Pancreas (tissue), 10 donors: ENCODE results near the gene WNK4. TPM values are rescaled to one million over a fixed set of nuclear protein-coding genes. Genes with fewer than 3 reads are reported as not detected.

Source experiments
- ATAC-seq, 4 donors: fragments of 200-7000 bp; cut with Tn5 transposase; one replicate each; pipeline versions ENCODE4 v1.8.0 to v1.9.1; 2020; ENCODE audit warnings: mild to moderate bottlenecking in 4 of 4, moderate library complexity in 4 of 4
- DNase-seq, 6 donors: peaks; one replicate each; pipeline ENCODE4 v3.0.0-alpha.2; 2020
- FAIRE-seq: peaks from 2 replicates; lab custom pipeline; 2012; peaks lifted over from hg19 to GRCh38; lab: Jason Lieb, UNC
- H3K27ac ChIP-seq, 4 donors: fragments of 200-600 bp; sonication (generic); 1 replicate in 3 of 4; 2 replicates in 1 of 4; pipeline versions ENCODE4 v1.5.0 to v1.8.0; 2020
- H3K27me3 ChIP-seq, 4 donors: fragments of 200-600 bp; one replicate each; pipeline ENCODE4 v1.8.0; 2021
- H3K36me3 ChIP-seq, 3 donors: fragments of 200-600 bp; sonication (generic) in 1 of 3; one replicate each; pipeline versions ENCODE4 v1.5.0 to v1.8.0; 2020 to 2021
- H3K4me1 ChIP-seq, 3 donors: fragments of 200-600 bp; one replicate each; pipeline ENCODE4 v1.8.0; 2021
- H3K4me3 ChIP-seq, 4 donors: fragments of 200-600 bp; sonication (generic) in 2 of 4; one replicate each; pipeline versions ENCODE4 v1.5.0 to v1.8.0; 2020 to 2021
- H3K9me3 ChIP-seq, 4 donors: fragments of 200-600 bp; one replicate each; pipeline ENCODE4 v1.8.0; 2021
- WGBS, 2 donors: extraction: QIAGEN DNeasy Blood & Tissue Kit; methylation state at CpG; one replicate each; pipeline ENCODE4 v1.1.7; 2013; 5-methylcytosine and 5-hydroxymethylcytosine counted together
- intact Hi-C, 3 donors: fragments of 100-400 bp; cut with DNase I; formaldehyde crosslinking; loops; one replicate each; pipeline versions ENCODE4 v1.11.1 to v1.14.2; 2022
- microRNA-seq, 2 donors: library from miRNA; unstranded; fragments of <30 nt; microRNA quantifications; one replicate each; pipeline versions ENCODE4 to v1.1.0, GENCODE V29; 2019 to 2020
- polyA plus RNA-seq, 2 donors: library from polyadenylated mRNA; stranded (reverse); fragments of 200-250 nt; gene quantifications; one replicate each; pipeline ENCODE4 v1.2.3, GENCODE V29; 2013
- total RNA-seq, 6 donors: library from RNA; stranded (reverse); fragmentation: NEBNext Ultra II Directional in 4 of 6; extraction: Animal tissue kit (Norgen Biotek cat#: 25700) in 4 of 6; gene quantifications; one replicate each; pipeline versions ENCODE4 v1.2.1 to v1.2.4, GENCODE V29; 2021 to 2023
- TF ChIP-seq, protein P1 (sequence below), 4 donors: fragments of 200-600 bp; sonication (generic) in 3 of 4; IDR thresholded peaks; one replicate each; pipeline versions ENCODE4 v1.5.0 to v1.8.0; 2021; ENCODE audit warnings: antibody characterized with exemption in 4 of 4
- donor health status: healthy with polysubstance abuse.
- donor health status: DM: no; HTN: no; CAD: no; lungs with moderate emphysema.
- donor health status: DM: no; HTN: no; CAD: no.
- donor health status: control.
- donor health status: control.
- donor health status: Bipolar disorder and iron deficiency.
- donor health status: DM: yes; HTN: yes; CAD: no.
- donor health status: DM: no; HTN: no; CAD: no.
- donor health status: DM: no; HTN: no; CAD: no.
- donor health status: DM: yes; HTN: yes; CAD: no.

The WNK4 gene
- total and polyA plus RNA-seq, 8 donors: 0.19 to 4.7 (median 0.53) TPM

DNA sequence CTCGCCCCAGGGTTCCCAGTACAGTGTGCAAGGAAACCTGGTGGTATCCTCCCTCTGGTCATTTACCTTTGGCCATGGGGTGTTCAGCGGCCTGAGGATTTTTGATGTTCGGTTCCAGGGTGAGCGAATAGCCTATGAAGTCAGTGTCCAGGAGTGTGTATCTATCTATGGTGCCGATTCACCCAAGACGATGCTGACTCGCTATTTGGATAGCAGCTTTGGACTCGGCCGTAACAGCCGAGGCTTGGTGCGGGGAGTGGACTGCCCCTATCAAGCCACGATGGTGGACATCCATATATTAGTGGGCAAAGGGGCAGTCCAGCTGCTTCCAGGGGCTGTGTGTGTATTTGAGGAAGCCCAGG lies 65.1 kb downstream of the WNK4 start:
- 90 to 95% methylated on average over 12 of the region's 12 CpGs for WGBS, 2 donors
- no peak overlapping the region for H3K27ac ChIP-seq
- intact Hi-C loops: loop anchor here in 2 of 3 donors (5.0 kb wide), 2 partner anchors 87 to 92 kb away; no protein-coding TSS in a partner anchor

DNA sequence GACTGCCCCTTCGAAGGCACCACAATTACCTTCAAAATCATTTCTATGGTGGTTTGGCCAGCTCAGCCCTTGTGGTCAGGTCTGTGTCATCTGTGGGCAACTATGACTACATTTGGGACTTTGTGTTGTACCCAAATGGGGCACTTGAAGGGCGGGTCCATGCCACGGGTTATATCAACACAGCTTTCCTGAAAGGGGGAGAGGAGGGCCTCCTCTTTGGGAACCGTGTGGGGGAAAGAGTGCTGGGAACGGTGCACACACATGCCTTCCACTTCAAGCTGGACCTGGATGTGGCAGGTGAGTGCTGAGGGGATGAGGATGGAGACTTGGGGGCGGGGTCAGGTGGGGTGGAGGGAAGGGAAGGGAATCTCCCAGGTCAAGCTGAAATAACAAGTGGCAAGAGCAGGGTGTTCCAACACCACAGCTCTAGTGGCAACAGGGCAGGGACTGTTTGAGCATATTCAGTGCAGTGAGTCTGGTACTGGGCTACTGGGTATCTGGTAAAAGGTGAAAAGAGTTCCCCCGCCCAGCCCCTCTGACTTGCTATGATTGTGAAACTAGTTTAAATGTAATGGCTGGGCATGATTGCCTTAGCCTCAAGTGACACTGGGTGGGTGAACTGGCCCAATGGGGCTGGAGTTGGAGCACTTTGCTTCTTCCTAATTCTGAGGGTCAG lies 65.6 kb downstream of the WNK4 start:
- Histone ChIP-seq H3K4me1 (no peaks in the 10 kb centered on the region), H3K9me3 (no peaks in the 10 kb centered on the region), H3K4me3 (no peak overlapping the region), H3K27me3 (no peaks in the 10 kb centered on the region), H3K36me3 (peaks cover 5 to 22% (median 16%) of the 10 kb centered on the region in 3 donors), H3K27ac (no peak overlapping the region)
- FAIRE-seq: no peak
- intact Hi-C loops: loop anchor here in 2 of 3 donors (5.0 kb wide), 2 partner anchors 86 to 91 kb away; no protein-coding TSS in a partner anchor
- peak in 1 of 4 donors; percentile 5 for ATAC-seq
- WGBS, 2 donors: 73 to 82% methylated on average over 7 of the region's 7 CpGs
- no peak for DNase-seq
- TF ChIP-seq, protein P1, sequence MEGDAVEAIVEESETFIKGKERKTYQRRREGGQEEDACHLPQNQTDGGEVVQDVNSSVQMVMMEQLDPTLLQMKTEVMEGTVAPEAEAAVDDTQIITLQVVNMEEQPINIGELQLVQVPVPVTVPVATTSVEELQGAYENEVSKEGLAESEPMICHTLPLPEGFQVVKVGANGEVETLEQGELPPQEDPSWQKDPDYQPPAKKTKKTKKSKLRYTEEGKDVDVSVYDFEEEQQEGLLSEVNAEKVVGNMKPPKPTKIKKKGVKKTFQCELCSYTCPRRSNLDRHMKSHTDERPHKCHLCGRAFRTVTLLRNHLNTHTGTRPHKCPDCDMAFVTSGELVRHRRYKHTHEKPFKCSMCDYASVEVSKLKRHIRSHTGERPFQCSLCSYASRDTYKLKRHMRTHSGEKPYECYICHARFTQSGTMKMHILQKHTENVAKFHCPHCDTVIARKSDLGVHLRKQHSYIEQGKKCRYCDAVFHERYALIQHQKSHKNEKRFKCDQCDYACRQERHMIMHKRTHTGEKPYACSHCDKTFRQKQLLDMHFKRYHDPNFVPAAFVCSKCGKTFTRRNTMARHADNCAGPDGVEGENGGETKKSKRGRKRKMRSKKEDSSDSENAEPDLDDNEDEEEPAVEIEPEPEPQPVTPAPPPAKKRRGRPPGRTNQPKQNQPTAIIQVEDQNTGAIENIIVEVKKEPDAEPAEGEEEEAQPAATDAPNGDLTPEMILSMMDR (IDR thresholded peaks at IDR 0.05): no peak

More for the DNA sequence above, 65.1 kb downstream of the WNK4 start:
- TF ChIP-seq, protein P1 (IDR thresholded peaks at IDR 0.05): no peak
- no peaks in the 10 kb centered on the region for H3K9me3 ChIP-seq
- no peak overlapping the region for H3K4me3 ChIP-seq
- no peaks in the 10 kb centered on the region for H3K27me3 ChIP-seq
- H3K36me3 ChIP-seq: peaks cover 5 to 27% (median 16%) of the 10 kb centered on the region in 3 donors
- DNase-seq (no peak), ATAC-seq (no peak), FAIRE-seq (no peak)
- no peaks in the 10 kb centered on the region for H3K4me1 ChIP-seq

Small RNA genes lying within 50 kb of the gene (microRNA-seq; reads per million reads assigned to microRNA genes)
- 0 reads per million in 2 donors for gene MIR6781

Other genes starting within 250 kb of the WNK4 start
- gene NAGLU, start 244.4 kb upstream of the WNK4 start, total RNA-seq: 10 to 100 TPM; 17.6 to 33.8 (median 25.6) TPM
- 10 to 100 TPM; 51.6 to 52.6 TPM for gene NAGLU, start 244.4 kb upstream of the WNK4 start, polyA plus RNA-seq
- gene HSD17B1, start 227.7 kb upstream of the WNK4 start, total RNA-seq: 1 to 10 TPM in 2 of 6 donors, under 1 TPM in 4; 0.32 to 1.3 (median 0.74) TPM
- gene HSD17B1, start 227.7 kb upstream of the WNK4 start, polyA plus RNA-seq: 1 to 10 TPM; 3.5 TPM
- 10 to 100 TPM; 32.3 to 63.5 (median 52.3) TPM for gene COASY, start 218.5 kb upstream of the WNK4 start, total RNA-seq
- gene COASY, start 218.5 kb upstream of the WNK4 start, polyA plus RNA-seq: 100 to 1,000 TPM; 135 to 152 TPM
- 10 to 100 TPM; 18.6 to 26.7 (median 22.9) TPM for gene MLX, start 213.5 kb upstream of the WNK4 start, total RNA-seq
- 10 to 100 TPM; 31.9 to 44.5 TPM for gene MLX, start 213.5 kb upstream of the WNK4 start, polyA plus RNA-seq
- gene PSMC3IP, start 202.9 kb upstream of the WNK4 start, total RNA-seq: 1 to 10 TPM; 1.0 to 2.7 (median 2.0) TPM
- gene PSMC3IP, start 202.9 kb upstream of the WNK4 start, polyA plus RNA-seq: 1 to 10 TPM; 3.9 to 7.0 TPM
- 10 to 100 TPM; 39.3 to 78.0 (median 47.0) TPM for gene RETREG3, start 171.2 kb upstream of the WNK4 start, total RNA-seq
- 10 to 100 TPM; 28.8 to 35.5 TPM for gene RETREG3, start 171.2 kb upstream of the WNK4 start, polyA plus RNA-seq
- gene TUBG1, start 170.9 kb upstream of the WNK4 start, total RNA-seq: 10 to 100 TPM; 10.5 to 79.9 (median 22.2) TPM
- gene TUBG1, start 170.9 kb upstream of the WNK4 start, polyA plus RNA-seq: 10 to 100 TPM; 23.5 to 29.1 TPM
- gene TUBG2, start 121.3 kb upstream of the WNK4 start, total RNA-seq: 10 to 100 TPM; 10.9 to 43.4 (median 19.8) TPM
- gene TUBG2, start 121.3 kb upstream of the WNK4 start, polyA plus RNA-seq: 10 to 100 TPM; 48.2 to 90.5 TPM
- gene PLEKHH3, start 103.6 kb upstream of the WNK4 start, total RNA-seq: 10 to 100 TPM; 24.7 to 90.6 (median 33.3) TPM
- 100 to 1,000 TPM; 148 to 215 TPM for gene PLEKHH3, start 103.6 kb upstream of the WNK4 start, polyA plus RNA-seq
- 1 to 10 TPM in 1 of 6 donors, under 1 TPM in 5; 0.09 to 1.0 (median 0.49) TPM for gene CCR10, start 98.8 kb upstream of the WNK4 start, total RNA-seq
- gene CCR10, start 98.8 kb upstream of the WNK4 start, polyA plus RNA-seq: 1 to 10 TPM in 1 of 2 donors, under 1 TPM in 1; 0.91 to 1.1 TPM
- gene CNTNAP1, start 98.1 kb upstream of the WNK4 start, total RNA-seq: 10 to 100 TPM in 1 of 6 donors, 1 to 10 TPM in 5; 3.1 to 10.4 (median 5.4) TPM
- gene CNTNAP1, start 98.1 kb upstream of the WNK4 start, polyA plus RNA-seq: 10 to 100 TPM in 1 of 2 donors, 1 to 10 TPM in 1; 8.1 to 20.0 TPM
- 10 to 100 TPM in 5 of 6 donors, 1 to 10 TPM in 1; 8.8 to 25.4 (median 14.6) TPM for gene EZH1, start 35.6 kb upstream of the WNK4 start, total RNA-seq
- 10 to 100 TPM; 16.3 to 23.3 TPM for gene EZH1, start 35.6 kb upstream of the WNK4 start, polyA plus RNA-seq
- 1 to 10 TPM; 2.4 to 9.2 (median 4.7) TPM for gene RAMP2, start 19.4 kb upstream of the WNK4 start, total RNA-seq
- 10 to 100 TPM; 15.9 to 26.5 TPM for gene RAMP2, start 19.4 kb upstream of the WNK4 start, polyA plus RNA-seq
- gene VPS25, start 7.2 kb upstream of the WNK4 start, total RNA-seq: 10 to 100 TPM; 18.1 to 30.7 (median 26.0) TPM
- 10 to 100 TPM; 24.6 to 46.9 TPM for gene VPS25, start 7.2 kb upstream of the WNK4 start, polyA plus RNA-seq
- 10 to 100 TPM; 48.1 to 73.6 (median 64.7) TPM for gene COA3, start 18.1 kb downstream of the WNK4 start, total RNA-seq
- gene COA3, start 18.1 kb downstream of the WNK4 start, polyA plus RNA-seq: 100 to 1,000 TPM; 107 to 130 TPM
- gene CNTD1, start 18.3 kb downstream of the WNK4 start, total RNA-seq: under 1 TPM; 0.13 to 0.78 (median 0.55) TPM
- under 1 TPM; 0.19 to 0.47 TPM for gene CNTD1, start 18.3 kb downstream of the WNK4 start, polyA plus RNA-seq
- gene BECN1, start 43.7 kb downstream of the WNK4 start, total RNA-seq: 10 to 100 TPM; 35.2 to 49.7 (median 44.6) TPM
- gene BECN1, start 43.7 kb downstream of the WNK4 start, polyA plus RNA-seq: 10 to 100 TPM; 20.1 to 38.9 TPM
- 10 to 100 TPM; 25.8 to 51.6 (median 45.0) TPM for gene PSME3, start 52.8 kb downstream of the WNK4 start, total RNA-seq
- gene PSME3, start 52.8 kb downstream of the WNK4 start, polyA plus RNA-seq: 10 to 100 TPM; 17.8 to 27.7 TPM
- gene AOC2, start 64.0 kb downstream of the WNK4 start, total RNA-seq: 1 to 10 TPM in 1 of 6 donors, under 1 TPM in 5; 0.37 to 1.7 (median 0.56) TPM
- gene AOC2, start 64.0 kb downstream of the WNK4 start, polyA plus RNA-seq: under 1 TPM; 0.77 to 0.87 TPM
- gene AOC3, start 70.6 kb downstream of the WNK4 start, total RNA-seq: 1 to 10 TPM; 1.9 to 9.5 (median 5.8) TPM
- gene AOC3, start 70.6 kb downstream of the WNK4 start, polyA plus RNA-seq: 10 to 100 TPM in 1 of 2 donors, 1 to 10 TPM in 1; 6.2 to 11.3 TPM
- under 1 TPM in 4 of 6 donors, not detected in 2; 0.17 to 0.72 (median 0.23) TPM for gene G6PC1, start 120.2 kb downstream of the WNK4 start, total RNA-seq
- gene G6PC1, start 120.2 kb downstream of the WNK4 start, polyA plus RNA-seq: under 1 TPM; 0.08 to 0.42 TPM
- gene AARSD1, start 183.8 kb downstream of the WNK4 start, total RNA-seq: 10 to 100 TPM; 20.4 to 31.5 (median 25.1) TPM
- 10 to 100 TPM; 75.3 to 89.1 TPM for gene AARSD1, start 183.8 kb downstream of the WNK4 start, polyA plus RNA-seq
- gene PTGES3L, start 199.5 kb downstream of the WNK4 start, total RNA-seq: under 1 TPM; 0.12 to 0.41 (median 0.23) TPM
- gene PTGES3L, start 199.5 kb downstream of the WNK4 start, polyA plus RNA-seq: 1 to 10 TPM in 1 of 2 donors, under 1 TPM in 1; 0.53 to 1.0 TPM
- 10 to 100 TPM in 1 of 6 donors, 1 to 10 TPM in 5; 6.3 to 12.1 (median 7.9) TPM for gene RUNDC1, start 200.0 kb downstream of the WNK4 start, total RNA-seq
- gene RUNDC1, start 200.0 kb downstream of the WNK4 start, polyA plus RNA-seq: 1 to 10 TPM; 9.1 to 9.6 TPM
- 100 to 1,000 TPM; 284 to 613 (median 489) TPM for gene RPL27, start 217.8 kb downstream of the WNK4 start, total RNA-seq
- 1,000 to 10,000 TPM; 1,179 to 1,185 TPM for gene RPL27, start 217.8 kb downstream of the WNK4 start, polyA plus RNA-seq
- 10 to 100 TPM in 2 of 6 donors, 1 to 10 TPM in 4; 6.0 to 19.9 (median 7.7) TPM for gene IFI35, start 226.2 kb downstream of the WNK4 start, total RNA-seq
- 10 to 100 TPM; 20.2 to 23.9 TPM for gene IFI35, start 226.2 kb downstream of the WNK4 start, polyA plus RNA-seq
- 100 to 1,000 TPM in 1 of 6 donors, 10 to 100 TPM in 5; 65.8 to 132 (median 80.5) TPM for gene VAT1, start 241.8 kb downstream of the WNK4 start, total RNA-seq
- 10 to 100 TPM; 47.9 to 51.8 TPM for gene VAT1, start 241.8 kb downstream of the WNK4 start, polyA plus RNA-seq
- under 1 TPM; 0.22 to 0.71 (median 0.57) TPM for gene RND2, start 244.6 kb downstream of the WNK4 start, total RNA-seq
- gene RND2, start 244.6 kb downstream of the WNK4 start, polyA plus RNA-seq: 1 to 10 TPM in 1 of 2 donors, under 1 TPM in 1; 0.46 to 1.1 TPM